Measurements from ENCODE around the gene NDFIP2. TPM values are rescaled to one million over a fixed set of nuclear protein-coding genes. Genes with fewer than 3 reads are reported as not detected.

Gene NDFIP2
- total and polyA plus RNA-seq, 10 of the 15 experiments (the other 5 are each of a cell fraction or from before 2014, with no cell fraction given) = 17.9 to 57.2 (median 30.6) TPM

DNA sequence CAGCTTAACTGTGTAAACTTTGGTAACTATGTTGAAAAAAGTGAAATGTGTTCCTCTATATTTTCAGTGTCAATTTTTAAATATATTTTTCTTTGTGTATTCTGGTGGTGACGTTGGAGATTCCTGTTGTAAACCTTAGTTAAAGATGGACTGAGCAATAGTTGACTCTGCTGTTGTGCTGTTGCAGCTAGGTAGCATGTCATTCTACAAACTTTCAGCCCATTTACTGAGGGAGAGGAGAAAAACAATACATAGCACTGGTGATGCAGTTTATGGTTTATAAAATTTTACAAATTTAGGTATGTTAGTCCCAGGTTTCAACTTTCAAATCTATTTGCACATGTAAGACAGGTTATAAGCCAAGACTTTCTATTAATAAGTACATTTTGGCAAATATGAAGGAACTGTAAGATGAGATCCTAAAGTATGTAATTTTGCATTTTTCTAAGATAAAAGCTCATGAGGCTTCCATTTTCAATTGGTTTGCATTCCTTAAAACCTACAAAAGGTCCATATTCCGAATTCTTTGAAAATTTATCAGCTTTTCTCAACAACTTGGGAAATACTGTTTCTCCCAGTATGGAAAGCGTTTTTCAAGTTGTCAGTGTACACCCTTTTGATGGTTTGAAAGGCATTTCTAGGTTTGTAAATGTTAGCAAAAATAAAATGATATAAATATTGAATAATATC is 1.5 kb downstream of the NDFIP2 start:
- POLR2A ChIA-PET = interaction anchor here (0.7 kb wide), 3 partner anchors 11 to 47 kb away, joined by 3 to 9 read pairs (median 8); no protein-coding TSS in a partner anchor
- H3K4me2 ChIP-seq (ENCODE audit: control insufficient read depth, insufficient read depth) = peak overlapping the region; percentile 88
- WGBS (ENCODE audit: insufficient coverage, insufficient replicate concordance, low lambda C conversion rate, missing lambda C conversion rate) = 65% methylated on average over 3 of the region's 3 CpGs
- no peak overlapping the region for H3K9ac ChIP-seq (ENCODE audit: control insufficient read depth, insufficient read depth, low read length)
- BruUV-seq (replicated peaks) = TSS peak; percentile 71
- H3K9me3 ChIP-seq (replicated peaks; ENCODE audit: control insufficient read depth, insufficient read depth, low read length) = no peaks in the 10 kb centered on the region
- peak overlapping the region; percentile 97 for H3K4me3 ChIP-seq
- no peak for ATAC-seq
- intact Hi-C loops (cut with micrococcal nuclease; ENCODE audit: unreplicated experiment) = loop anchor here (5.0 kb wide), 2 partner anchors 40 to 55 kb away; no protein-coding TSS in a partner anchor
- RAD21 ChIA-PET (ENCODE audit: unreplicated experiment) = interaction anchor here (0.7 to 6.3 kb wide), 11 partner anchors 9 to 1494 kb away, joined by 3 to 58 read pairs (median 5); no protein-coding TSS in a partner anchor
- CTCF ChIA-PET = interaction anchor here (0.9 to 5.5 kb wide), 7 partner anchors 20 to 61 kb away, joined by 3 to 50 read pairs (median 10); no protein-coding TSS in a partner anchor
- peaks cover 5% of the 10 kb centered on the region for H3K79me2 ChIP-seq (ENCODE audit: control insufficient read depth, insufficient read depth, low read length)
- SMC1A ChIA-PET (ENCODE audit: uncharacterized antibody, unreplicated experiment) = interaction anchor here (0.7 to 6.1 kb wide), 16 partner anchors 10 to 97 kb away, joined by 3 to 75 read pairs (median 8); no protein-coding TSS in a partner anchor
- in situ Hi-C loops (cut with MboI) = no loop called here
- DNase-seq (ENCODE audit: low read depth, low spot score) = no peak
- H2AFZ ChIP-seq (ENCODE audit: control insufficient read depth, low read depth, low read length) = no peak overlapping the region
- H3K27me3 ChIP-seq (replicated peaks in 1 of 2; ENCODE audit: control insufficient read depth in 2 of 2, insufficient read depth in 2 of 2, low read length in 1 of 2) = no peaks in the 10 kb centered on the region
- H3K4me1 ChIP-seq (ENCODE audit: control insufficient read depth, insufficient read depth, low read length) = peaks cover 4% of the 10 kb centered on the region; the same call in 1 of the 2 replicates
- no peaks in the 10 kb centered on the region for H3K36me3 ChIP-seq (ENCODE audit: control insufficient read depth in 2 of 2, insufficient read depth in 2 of 2, low read length in 1 of 2)
- H4K20me1 ChIP-seq (ENCODE audit: control insufficient read depth, insufficient read depth) = no peaks in the 10 kb centered on the region
- H3K27ac ChIP-seq (ENCODE audit: control insufficient read depth, insufficient read depth) = no peak overlapping the region
- TF ChIP-seq MYB (IDR thresholded peaks at IDR 0.05; ENCODE audit: borderline replicate concordance, low read depth, low read length) = no peak
- TF ChIP-seq GABPA (IDR thresholded peaks at IDR 0.05; ENCODE audit: low read depth) = no peak
- no peak for TF ChIP-seq KLF5 (IDR thresholded peaks at IDR 0.05; ENCODE audit: partially characterized antibody)
- TF ChIP-seq, protein P1, sequence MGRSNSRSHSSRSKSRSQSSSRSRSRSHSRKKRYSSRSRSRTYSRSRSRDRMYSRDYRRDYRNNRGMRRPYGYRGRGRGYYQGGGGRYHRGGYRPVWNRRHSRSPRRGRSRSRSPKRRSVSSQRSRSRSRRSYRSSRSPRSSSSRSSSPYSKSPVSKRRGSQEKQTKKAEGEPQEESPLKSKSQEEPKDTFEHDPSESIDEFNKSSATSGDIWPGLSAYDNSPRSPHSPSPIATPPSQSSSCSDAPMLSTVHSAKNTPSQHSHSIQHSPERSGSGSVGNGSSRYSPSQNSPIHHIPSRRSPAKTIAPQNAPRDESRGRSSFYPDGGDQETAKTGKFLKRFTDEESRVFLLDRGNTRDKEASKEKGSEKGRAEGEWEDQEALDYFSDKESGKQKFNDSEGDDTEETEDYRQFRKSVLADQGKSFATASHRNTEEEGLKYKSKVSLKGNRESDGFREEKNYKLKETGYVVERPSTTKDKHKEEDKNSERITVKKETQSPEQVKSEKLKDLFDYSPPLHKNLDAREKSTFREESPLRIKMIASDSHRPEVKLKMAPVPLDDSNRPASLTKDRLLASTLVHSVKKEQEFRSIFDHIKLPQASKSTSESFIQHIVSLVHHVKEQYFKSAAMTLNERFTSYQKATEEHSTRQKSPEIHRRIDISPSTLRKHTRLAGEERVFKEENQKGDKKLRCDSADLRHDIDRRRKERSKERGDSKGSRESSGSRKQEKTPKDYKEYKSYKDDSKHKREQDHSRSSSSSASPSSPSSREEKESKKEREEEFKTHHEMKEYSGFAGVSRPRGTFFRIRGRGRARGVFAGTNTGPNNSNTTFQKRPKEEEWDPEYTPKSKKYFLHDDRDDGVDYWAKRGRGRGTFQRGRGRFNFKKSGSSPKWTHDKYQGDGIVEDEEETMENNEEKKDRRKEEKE (IDR thresholded peaks at IDR 0.05) = no peak
- TF ChIP-seq, protein P2, sequence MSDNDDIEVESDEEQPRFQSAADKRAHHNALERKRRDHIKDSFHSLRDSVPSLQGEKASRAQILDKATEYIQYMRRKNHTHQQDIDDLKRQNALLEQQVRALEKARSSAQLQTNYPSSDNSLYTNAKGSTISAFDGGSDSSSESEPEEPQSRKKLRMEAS (IDR thresholded peaks at IDR 0.05; ENCODE audit: low read depth, low read length) = no peak
- no peak for TF ChIP-seq RBBP5 (conservative IDR thresholded peaks at IDR 0.05)
- TF ChIP-seq SUPT20H (IDR thresholded peaks at IDR 0.05; ENCODE audit: borderline replicate concordance, control insufficient read depth, low read depth, low read length) = no peak
- FAIRE-seq = no peak
